Liver (tissue), 9 donors: Measurements from ENCODE around the gene HS1BP3. TPM values are rescaled to one million over a fixed set of nuclear protein-coding genes. Genes with fewer than 3 reads are reported as not detected.

Experiments used
- DNase-seq: peaks from one replicate; pipeline ENCODE4 v3.0.0-alpha.2; 2017; ENCODE audit warnings: low spot score
- H3K27ac ChIP-seq, 2 donors: one replicate each; pipeline ENCODE4 v1.7.0; 2013; ENCODE audit warnings: inconsistent platforms in 2 of 2, low read length in 2 of 2, control low read depth in 1 of 2, low read depth in 1 of 2, mild to moderate bottlenecking in 1 of 2
- H3K27me3 ChIP-seq, 4 donors: one replicate each; pipeline versions ENCODE4 v1.6.1 to v1.7.0; 2013; ENCODE audit warnings: low read length in 3 of 4, inconsistent platforms in 1 of 4, mild to moderate bottlenecking in 1 of 4, moderate library complexity in 1 of 4; ENCODE audit not compliant: control insufficient read depth in 4 of 4, insufficient read depth in 4 of 4
- H3K36me3 ChIP-seq, 4 donors: one replicate each; pipeline versions ENCODE4 v1.6.1 to v1.7.0; 2013; ENCODE audit warnings: low read length in 3 of 4, mild to moderate bottlenecking in 3 of 4, low read depth in 1 of 4, moderate library complexity in 1 of 4; ENCODE audit not compliant: control insufficient read depth in 4 of 4, insufficient read depth in 3 of 4
- H3K4me1 ChIP-seq, 4 donors: one replicate each; pipeline versions ENCODE4 v1.6.1 to v1.7.0; 2013; ENCODE audit warnings: low read length in 3 of 4, mild to moderate bottlenecking in 3 of 4, moderate library complexity in 1 of 4; ENCODE audit not compliant: control insufficient read depth in 4 of 4, insufficient read depth in 4 of 4
- H3K4me3 ChIP-seq, 3 donors: one replicate each; pipeline versions ENCODE4 v1.6.1 to v1.7.0; 2013; ENCODE audit warnings: low read length in 3 of 3, control low read depth in 1 of 3, low read depth in 1 of 3, mild to moderate bottlenecking in 1 of 3
- H3K9ac ChIP-seq, 2 donors: one replicate each; pipeline ENCODE4 v1.7.0; 2013; ENCODE audit warnings: low read length in 2 of 2, mild to moderate bottlenecking in 2 of 2, moderate library complexity in 2 of 2, control low read depth in 1 of 2, low read depth in 1 of 2
- H3K9me3 ChIP-seq, 4 donors: one replicate each; pipeline versions ENCODE4 v1.6.1 to v1.7.0; 2013; ENCODE audit warnings: low read length in 3 of 4; ENCODE audit not compliant: control insufficient read depth in 4 of 4
- EGR1 ChIP-seq, 2 donors: IDR thresholded peaks; 2 replicates each; pipeline ENCODE4 v1.6.1; 2016 to 2018; ENCODE audit warnings: antibody characterized with exemption in 2 of 2, low read depth in 2 of 2
- FOXA1 ChIP-seq: IDR thresholded peaks from 2 replicates; pipeline ENCODE4 v1.6.1; 2016; ENCODE audit warnings: antibody characterized with exemption
- FOXA2 ChIP-seq: IDR thresholded peaks from 2 replicates; pipeline ENCODE4 v1.6.1; 2016; ENCODE audit warnings: antibody characterized with exemption
- GABPA ChIP-seq, 2 donors: IDR thresholded peaks in 1 of 2; conservative IDR thresholded peaks in 1 of 2; 2 replicates each; pipeline ENCODE4 v1.6.1; 2016; ENCODE audit warnings: antibody characterized with exemption in 2 of 2, mild to moderate bottlenecking in 1 of 2, moderate library complexity in 1 of 2
- HNF4A ChIP-seq, 2 donors: conservative IDR thresholded peaks; 2 replicates each; pipeline ENCODE4 v1.6.1; 2016; ENCODE audit warnings: antibody characterized with exemption in 2 of 2, mild to moderate bottlenecking in 2 of 2
- HNF4G ChIP-seq: IDR thresholded peaks from 2 replicates; pipeline ENCODE4 v1.6.1; 2016; ENCODE audit warnings: antibody characterized with exemption
- JUND ChIP-seq, 2 donors: IDR thresholded peaks; 2 replicates each; pipeline ENCODE4 v1.6.1; 2016; ENCODE audit warnings: antibody characterized with exemption in 2 of 2
- MAX ChIP-seq: IDR thresholded peaks from 2 replicates; pipeline ENCODE4 v1.6.1; 2016; ENCODE audit warnings: antibody characterized with exemption
- NR2F2 ChIP-seq: IDR thresholded peaks from 2 replicates; pipeline ENCODE4 v1.6.1; 2016; ENCODE audit warnings: antibody characterized with exemption
- RAD21 ChIP-seq, 2 donors: IDR thresholded peaks; 2 replicates each; pipeline ENCODE4 v1.6.1; 2016; ENCODE audit warnings: antibody characterized with exemption in 2 of 2, mild to moderate bottlenecking in 2 of 2
- RXRA ChIP-seq, 2 donors: IDR thresholded peaks; 2 replicates each; pipeline ENCODE4 v1.6.1; 2017 to 2018; ENCODE audit warnings: antibody characterized with exemption in 2 of 2, mild to moderate bottlenecking in 1 of 2
- SP1 ChIP-seq: IDR thresholded peaks from 2 replicates; pipeline ENCODE4 v1.6.1; 2018; ENCODE audit warnings: antibody characterized with exemption, mild to moderate bottlenecking
- TAF1 ChIP-seq: conservative IDR thresholded peaks from 2 replicates; pipeline ENCODE4 v1.6.1; 2016; ENCODE audit warnings: antibody characterized with exemption, mild to moderate bottlenecking
- YY1 ChIP-seq: IDR thresholded peaks from 2 replicates; pipeline ENCODE4 v1.6.1; 2016; ENCODE audit warnings: antibody characterized with exemption, mild to moderate bottlenecking
- ZBTB33 ChIP-seq: IDR thresholded peaks from 2 replicates; pipeline ENCODE4 v1.6.1; 2016; ENCODE audit warnings: antibody characterized with exemption
- WGBS: extraction: QIAGEN DNeasy Blood & Tissue Kit; methylation state at CpG from one replicate; pipeline ENCODE4 v1.1.7; 2013; 5-methylcytosine and 5-hydroxymethylcytosine counted together
- polyA plus RNA-seq, 2 donors: library from polyadenylated mRNA; stranded (reverse) in 1 of 2; unstranded in 1 of 2; fragments of 200-250 nt in 1 of 2; fragments of >200 nt in 1 of 2; fragmentation: Nextera tagmentation in 1 of 2; extraction: Ambion mirVana in 1 of 2; gene quantifications; one replicate each; pipeline versions ENCODE4 v1.2.1 to v1.2.3, GENCODE V29; 2013 to 2015
- total RNA-seq, 2 donors: library from RNA; depleted of rRNA; stranded (reverse); fragments of >200 nt; gene quantifications; one replicate each; pipeline ENCODE4 v1.2.3, GENCODE V29; 2014
- TF ChIP-seq, protein P1 (sequence below): IDR thresholded peaks from 2 replicates; pipeline ENCODE4 v1.6.1; 2016; ENCODE audit warnings: antibody characterized with exemption
- TF ChIP-seq, protein P2 (sequence below): fragments of 150-350 bp; IDR thresholded peaks from 2 replicates; pipeline ENCODE4 v1.5.1; 2017; ENCODE audit warnings: improper control_type of control experiment, low read depth, low read length; ENCODE audit not compliant: missing input control
- TF ChIP-seq, protein P3 (sequence below): IDR thresholded peaks from 2 replicates; pipeline ENCODE4 v1.6.1; 2016; ENCODE audit warnings: antibody characterized with exemption, mild to moderate bottlenecking
- donor health status: healthy.
- donor health status: healthy.
- donor health status: healthy.
- donor health status: healthy.
- donor health status: healthy.

Gene HS1BP3
- total and polyA plus RNA-seq, 4 donors: 7.7 to 15.4 (median 10.9) TPM

DNA sequence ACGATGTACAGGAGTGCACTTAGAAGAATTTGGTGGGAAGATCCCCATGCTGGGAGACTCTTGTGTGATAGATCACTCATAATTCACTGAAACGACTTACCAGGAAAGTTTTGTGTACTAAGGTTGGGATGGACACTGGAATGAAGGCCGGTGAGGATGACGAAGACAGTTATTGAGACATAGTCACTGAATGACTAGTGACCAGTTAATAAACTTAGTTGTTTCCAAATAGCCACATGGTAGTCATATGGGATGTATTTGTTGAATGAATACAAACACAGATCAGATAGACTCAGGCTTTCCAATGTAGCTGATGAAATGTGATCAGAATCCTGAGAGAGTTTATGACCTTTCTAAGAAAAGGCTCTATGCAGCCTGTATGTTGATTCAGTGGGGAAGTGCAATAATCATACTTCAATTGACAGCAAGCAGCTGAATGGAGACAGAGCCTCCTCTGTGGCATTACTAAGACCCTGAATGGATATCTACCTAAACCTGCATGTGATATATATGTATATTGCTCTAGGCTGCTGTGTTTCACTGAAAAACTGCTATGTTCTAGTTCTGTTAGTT, 36.4 kb upstream of the HS1BP3 start:
- TF ChIP-seq HNF4A (conservative IDR thresholded peaks at IDR 0.05) (peak; percentile 43 to 44), JUND (IDR thresholded peaks at IDR 0.05) (peak; percentile 34 to 47), SP1 (peak; percentile 41), FOXA2 (peak; percentile 56), GABPA (IDR thresholded peaks at IDR 0.05 in 1 of 2, conservative IDR thresholded peaks at IDR 0.05 in 1 of 2) (no peak), YY1 (no peak), RXRA (IDR thresholded peaks at IDR 0.05) (peak; percentile 53 to 59), NR2F2 (no peak), FOXA1 (no peak), EGR1 (IDR thresholded peaks at IDR 0.05; ENCODE audit: low read depth in 2 of 2) (peak in 1 of 2 donors; percentile 22)
- TF ChIP-seq, protein P1, sequence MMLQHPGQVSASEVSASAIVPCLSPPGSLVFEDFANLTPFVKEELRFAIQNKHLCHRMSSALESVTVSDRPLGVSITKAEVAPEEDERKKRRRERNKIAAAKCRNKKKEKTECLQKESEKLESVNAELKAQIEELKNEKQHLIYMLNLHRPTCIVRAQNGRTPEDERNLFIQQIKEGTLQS: no peak
- TF ChIP-seq, protein P2, sequence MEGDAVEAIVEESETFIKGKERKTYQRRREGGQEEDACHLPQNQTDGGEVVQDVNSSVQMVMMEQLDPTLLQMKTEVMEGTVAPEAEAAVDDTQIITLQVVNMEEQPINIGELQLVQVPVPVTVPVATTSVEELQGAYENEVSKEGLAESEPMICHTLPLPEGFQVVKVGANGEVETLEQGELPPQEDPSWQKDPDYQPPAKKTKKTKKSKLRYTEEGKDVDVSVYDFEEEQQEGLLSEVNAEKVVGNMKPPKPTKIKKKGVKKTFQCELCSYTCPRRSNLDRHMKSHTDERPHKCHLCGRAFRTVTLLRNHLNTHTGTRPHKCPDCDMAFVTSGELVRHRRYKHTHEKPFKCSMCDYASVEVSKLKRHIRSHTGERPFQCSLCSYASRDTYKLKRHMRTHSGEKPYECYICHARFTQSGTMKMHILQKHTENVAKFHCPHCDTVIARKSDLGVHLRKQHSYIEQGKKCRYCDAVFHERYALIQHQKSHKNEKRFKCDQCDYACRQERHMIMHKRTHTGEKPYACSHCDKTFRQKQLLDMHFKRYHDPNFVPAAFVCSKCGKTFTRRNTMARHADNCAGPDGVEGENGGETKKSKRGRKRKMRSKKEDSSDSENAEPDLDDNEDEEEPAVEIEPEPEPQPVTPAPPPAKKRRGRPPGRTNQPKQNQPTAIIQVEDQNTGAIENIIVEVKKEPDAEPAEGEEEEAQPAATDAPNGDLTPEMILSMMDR: no peak
- no peak for DNase-seq
- Histone ChIP-seq H3K27ac (peak overlapping the region in 1 of 2 donors; percentile 23), H3K27me3 (no peaks in the 10 kb centered on the region), H3K4me3 (no peak overlapping the region), H3K36me3 (peaks cover 0 to 3% (median 1%) of the 10 kb centered on the region in 4 donors), H3K9me3 (no peaks in the 10 kb centered on the region), H3K9ac (no peak overlapping the region), H3K4me1 (peaks cover 2 to 51% (median 44%) of the 10 kb centered on the region in 4 donors)
- 69% methylated on average over 4 of the region's 4 CpGs for WGBS

GRCh38 chr2:20684581-20685063, 33.7 kb upstream of the HS1BP3 start:
- WGBS: 47% methylated on average over 6 of the region's 6 CpGs
- Histone ChIP-seq H3K4me1 (peaks cover 0 to 34% (median 31%) of the 10 kb centered on the region in 4 donors), H3K27ac (peak overlapping the region; percentile 6 to 16), H3K27me3 (no peaks in the 10 kb centered on the region), H3K36me3 (peaks cover 0 to 3% (median 1%) of the 10 kb centered on the region in 4 donors), H3K9me3 (no peaks in the 10 kb centered on the region), H3K9ac (no peak overlapping the region), H3K4me3 (no peak overlapping the region)
- TF ChIP-seq YY1: peak; percentile 56
- peak; percentile 11 for TF ChIP-seq FOXA1
- no peak for TF ChIP-seq EGR1 (IDR thresholded peaks at IDR 0.05; ENCODE audit: low read depth in 2 of 2)
- no peak for TF ChIP-seq TAF1
- TF ChIP-seq GABPA (IDR thresholded peaks at IDR 0.05 in 1 of 2, conservative IDR thresholded peaks at IDR 0.05 in 1 of 2): no peak
- TF ChIP-seq, protein P3, sequence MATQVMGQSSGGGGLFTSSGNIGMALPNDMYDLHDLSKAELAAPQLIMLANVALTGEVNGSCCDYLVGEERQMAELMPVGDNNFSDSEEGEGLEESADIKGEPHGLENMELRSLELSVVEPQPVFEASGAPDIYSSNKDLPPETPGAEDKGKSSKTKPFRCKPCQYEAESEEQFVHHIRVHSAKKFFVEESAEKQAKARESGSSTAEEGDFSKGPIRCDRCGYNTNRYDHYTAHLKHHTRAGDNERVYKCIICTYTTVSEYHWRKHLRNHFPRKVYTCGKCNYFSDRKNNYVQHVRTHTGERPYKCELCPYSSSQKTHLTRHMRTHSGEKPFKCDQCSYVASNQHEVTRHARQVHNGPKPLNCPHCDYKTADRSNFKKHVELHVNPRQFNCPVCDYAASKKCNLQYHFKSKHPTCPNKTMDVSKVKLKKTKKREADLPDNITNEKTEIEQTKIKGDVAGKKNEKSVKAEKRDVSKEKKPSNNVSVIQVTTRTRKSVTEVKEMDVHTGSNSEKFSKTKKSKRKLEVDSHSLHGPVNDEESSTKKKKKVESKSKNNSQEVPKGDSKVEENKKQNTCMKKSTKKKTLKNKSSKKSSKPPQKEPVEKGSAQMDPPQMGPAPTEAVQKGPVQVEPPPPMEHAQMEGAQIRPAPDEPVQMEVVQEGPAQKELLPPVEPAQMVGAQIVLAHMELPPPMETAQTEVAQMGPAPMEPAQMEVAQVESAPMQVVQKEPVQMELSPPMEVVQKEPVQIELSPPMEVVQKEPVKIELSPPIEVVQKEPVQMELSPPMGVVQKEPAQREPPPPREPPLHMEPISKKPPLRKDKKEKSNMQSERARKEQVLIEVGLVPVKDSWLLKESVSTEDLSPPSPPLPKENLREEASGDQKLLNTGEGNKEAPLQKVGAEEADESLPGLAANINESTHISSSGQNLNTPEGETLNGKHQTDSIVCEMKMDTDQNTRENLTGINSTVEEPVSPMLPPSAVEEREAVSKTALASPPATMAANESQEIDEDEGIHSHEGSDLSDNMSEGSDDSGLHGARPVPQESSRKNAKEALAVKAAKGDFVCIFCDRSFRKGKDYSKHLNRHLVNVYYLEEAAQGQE: no peak
- peak; percentile 25 to 52 for TF ChIP-seq RAD21 (IDR thresholded peaks at IDR 0.05)
- TF ChIP-seq ZBTB33: peak; percentile 25
- TF ChIP-seq, protein P2: no peak
- TF ChIP-seq, protein P1: peak; percentile 21
- TF ChIP-seq MAX: no peak
- peak; percentile 82 for TF ChIP-seq SP1
- TF ChIP-seq RXRA (IDR thresholded peaks at IDR 0.05): peak; percentile 81 to 90
- TF ChIP-seq NR2F2: no peak
- TF ChIP-seq HNF4A (conservative IDR thresholded peaks at IDR 0.05): peak; percentile 98 to 99
- peak; percentile 95 for TF ChIP-seq HNF4G
- no peak for TF ChIP-seq FOXA2
- TF ChIP-seq JUND (IDR thresholded peaks at IDR 0.05): peak; percentile 41 to 48
- DNase-seq: no peak
